Glomerular endothelial cell (primary cell): ENCODE results near the gene KCNG2. TPM values are rescaled to one million over a fixed set of nuclear protein-coding genes. Genes with fewer than 3 reads are reported as not detected.

Source experiments
- DNase-seq: peaks from one replicate; pipeline ENCODE4 v3.0.0-alpha.2; 2011; ENCODE audit warnings: low read depth, low spot score; ENCODE audit errors: extremely low read depth
- total RNA-seq: library from RNA; depleted of rRNA; stranded (reverse); fragments of >200 nt; gene quantifications from 2 replicates; pipeline ENCODE4 v1.2.3, GENCODE V29; 2015

Gene KCNG2
- total RNA-seq, 1 donor from 2014 or later = not detected

DNA sequence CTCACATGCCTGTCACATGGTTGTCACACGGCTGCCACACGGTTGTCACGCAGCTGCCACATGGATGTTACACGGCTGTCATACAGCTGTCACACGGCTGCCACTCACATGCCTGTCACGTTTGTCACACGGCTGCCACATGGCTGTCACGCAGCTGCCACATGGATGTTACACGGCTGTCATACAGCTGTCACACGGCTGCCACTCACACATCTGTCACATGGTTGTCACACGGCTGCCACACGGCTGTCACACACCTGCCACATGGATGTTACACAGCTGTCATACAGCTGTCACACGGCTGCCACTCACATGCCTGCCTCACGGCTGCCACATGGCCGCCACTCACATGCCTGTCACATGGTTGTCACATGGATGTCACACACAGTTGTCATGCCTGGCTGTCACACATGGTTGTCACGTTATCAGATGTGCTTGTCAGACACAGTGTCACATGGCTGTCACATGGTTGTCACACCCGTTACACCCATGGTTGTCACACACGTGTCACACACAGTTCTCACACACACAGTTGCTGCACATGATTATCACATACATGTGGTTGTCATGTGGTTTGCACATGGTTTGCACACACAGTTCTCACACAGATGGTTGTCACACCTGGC lies 19.4 kb downstream of the KCNG2 start:
- DNase-seq = no peak

DNA sequence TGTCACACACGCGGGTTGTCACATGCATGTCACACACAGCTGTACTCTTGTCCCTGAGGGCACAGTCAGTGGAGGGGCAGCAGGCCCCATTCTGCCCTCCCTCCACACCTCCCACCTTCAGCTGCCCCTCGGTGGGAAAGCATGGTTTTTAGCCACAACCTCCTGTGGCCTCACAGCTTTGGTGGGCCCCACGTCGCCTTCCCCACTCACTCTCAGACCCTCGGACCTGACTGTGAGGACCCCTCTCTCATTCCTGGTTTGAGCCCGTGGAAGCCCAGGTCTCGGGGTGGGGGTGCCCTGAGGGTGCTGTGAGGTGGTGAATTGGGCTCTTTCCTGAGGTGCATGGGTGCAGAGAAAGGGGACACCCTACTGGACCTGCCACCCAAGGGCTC lies 19.9 kb downstream of the KCNG2 start:
- no peak for DNase-seq

DNA sequence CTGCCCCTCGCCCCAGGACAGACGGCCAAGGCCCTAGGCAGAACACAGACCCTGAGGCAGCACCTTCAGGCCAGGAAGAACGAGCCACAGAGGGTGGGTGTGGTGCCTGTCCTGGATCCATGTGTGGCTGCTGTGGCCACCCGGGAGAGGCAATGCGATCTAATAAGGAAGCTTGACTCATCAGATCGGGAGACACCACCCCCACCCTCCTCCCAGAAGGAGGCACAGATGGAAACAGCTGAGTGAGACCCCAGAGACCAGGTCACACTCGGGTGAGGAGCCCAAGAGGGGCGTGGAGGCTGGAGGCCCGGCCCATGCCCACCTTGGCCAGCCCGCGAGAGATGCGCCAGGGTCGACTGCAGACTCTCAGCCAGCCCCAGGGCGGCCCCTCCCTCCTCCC lies 20.3 kb downstream of the KCNG2 start:
- DNase-seq = no peak

DNA sequence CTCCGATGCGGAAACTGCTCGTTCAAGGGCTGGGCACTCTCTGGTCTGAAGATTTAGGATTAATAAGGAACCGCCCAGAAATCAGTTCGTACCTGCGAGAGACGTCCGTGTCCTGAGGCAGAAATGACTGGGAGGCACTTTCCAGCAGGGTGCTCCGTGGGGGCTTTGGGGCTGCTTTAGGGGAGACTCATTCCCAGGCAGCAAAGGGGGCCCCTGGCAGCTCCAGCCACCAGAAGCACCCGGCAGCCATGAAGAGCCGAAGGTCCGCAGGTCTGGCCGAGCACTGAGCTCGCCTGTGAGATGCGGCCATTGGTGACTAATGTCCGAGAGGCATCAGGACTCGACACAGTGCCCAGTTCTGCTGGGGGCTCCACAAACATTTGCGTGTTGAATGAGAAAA lies 20.9 kb downstream of the KCNG2 start:
- DNase-seq = no peak

DNA sequence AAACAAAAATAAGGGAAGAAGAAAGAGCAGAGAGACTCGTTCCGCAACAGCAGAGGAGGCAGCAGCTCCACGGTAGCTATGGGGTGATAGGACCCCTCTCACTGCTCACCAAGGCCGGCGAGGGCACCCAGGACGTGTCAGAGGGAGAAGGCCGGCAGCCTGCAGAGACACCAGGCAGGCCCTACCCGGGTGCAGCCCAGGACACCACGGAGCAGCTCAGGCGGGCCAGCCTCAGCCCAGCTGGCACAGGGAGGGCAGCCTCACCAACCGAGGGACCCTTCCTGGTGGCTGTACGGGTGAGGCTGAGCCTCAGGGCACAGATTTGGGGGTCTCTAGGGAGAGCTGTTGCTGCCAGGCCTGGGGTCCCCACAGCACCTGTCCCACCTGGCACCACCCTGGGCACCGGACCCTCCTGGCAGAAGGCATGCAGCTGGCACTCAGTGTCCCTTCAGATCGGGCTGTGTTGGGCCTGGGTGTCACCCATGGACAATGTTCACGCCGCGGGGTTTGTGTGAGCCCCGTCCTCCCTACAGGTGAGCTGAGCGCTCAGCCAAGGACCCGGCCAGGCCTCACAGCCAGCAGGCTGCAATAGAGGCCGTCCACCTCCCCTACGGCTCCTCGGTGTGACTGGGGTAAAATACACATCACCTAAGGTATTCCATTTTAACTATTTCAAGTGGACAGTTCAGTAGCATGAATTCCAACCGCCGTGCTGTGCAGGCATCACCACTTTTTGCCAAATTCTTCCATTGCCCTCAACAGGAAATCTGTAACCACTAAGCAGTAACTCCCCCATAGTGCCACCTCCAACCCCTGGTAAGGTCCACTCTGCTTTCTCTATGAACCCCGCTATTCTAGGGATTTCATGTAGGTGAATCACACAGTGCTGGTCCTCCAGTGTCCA lies 21.6 kb downstream of the KCNG2 start:
- no peak for DNase-seq

DNA sequence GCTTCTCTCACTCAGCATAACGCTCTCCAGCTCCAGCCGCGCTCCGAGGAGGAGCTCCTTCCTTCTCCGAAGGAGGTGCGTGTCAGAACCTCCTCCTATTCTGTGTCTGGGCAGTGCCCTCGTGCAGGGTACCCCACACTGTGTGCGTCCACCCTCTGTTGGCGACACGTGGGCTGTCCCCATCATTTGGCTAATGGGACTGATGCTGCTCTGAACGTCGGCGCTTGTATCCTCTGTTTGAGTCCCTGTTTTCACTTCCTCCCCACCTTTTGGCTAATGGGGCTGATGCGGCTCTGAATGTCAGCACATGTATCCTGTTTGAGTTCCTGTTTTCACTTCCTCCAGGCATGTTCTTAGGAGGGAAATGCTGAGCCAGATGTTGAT lies 22.2 kb downstream of the KCNG2 start:
- DNase-seq = no peak

DNA sequence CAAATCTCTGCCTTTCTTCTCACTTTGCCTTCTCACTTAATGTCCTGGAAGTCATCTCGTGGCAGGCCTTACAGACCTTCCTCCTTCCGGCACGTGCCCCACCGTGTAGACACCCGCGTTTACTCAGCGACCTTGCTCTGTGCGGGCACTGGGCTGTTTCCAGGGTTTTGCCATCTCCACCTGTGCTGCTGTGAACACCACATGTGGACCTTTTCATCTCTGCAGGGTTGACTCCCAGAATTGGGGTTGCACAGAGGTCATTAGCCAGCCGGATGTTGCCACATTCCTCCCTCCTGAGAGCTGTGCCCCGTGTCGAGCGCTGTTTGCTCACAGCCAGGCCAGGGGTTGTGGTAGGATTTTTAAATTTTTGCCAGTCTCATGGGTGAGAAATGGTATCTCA lies 25.4 kb downstream of the KCNG2 start:
- DNase-seq = no peak

DNA sequence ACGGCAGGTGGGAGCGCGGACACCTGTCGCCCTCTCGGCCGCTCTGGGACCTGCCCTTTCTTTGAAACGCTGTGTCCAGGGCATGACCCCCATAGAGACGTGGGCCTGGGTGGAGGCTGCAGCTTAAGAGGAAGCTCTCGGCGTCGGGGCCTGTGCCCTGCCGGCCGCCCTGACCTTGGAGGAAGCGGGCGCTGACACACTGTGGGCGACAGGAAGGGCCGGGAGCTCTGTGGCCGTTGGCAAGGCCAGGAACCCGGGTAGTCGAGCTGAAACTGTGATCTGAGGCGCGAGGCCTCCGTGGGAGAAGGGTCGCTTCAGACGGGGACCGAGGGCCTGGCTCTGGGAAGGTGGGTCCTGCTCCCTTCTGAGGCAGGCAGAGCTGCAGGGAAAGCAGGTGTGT lies 28.2 kb downstream of the KCNG2 start:
- no peak for DNase-seq

DNA sequence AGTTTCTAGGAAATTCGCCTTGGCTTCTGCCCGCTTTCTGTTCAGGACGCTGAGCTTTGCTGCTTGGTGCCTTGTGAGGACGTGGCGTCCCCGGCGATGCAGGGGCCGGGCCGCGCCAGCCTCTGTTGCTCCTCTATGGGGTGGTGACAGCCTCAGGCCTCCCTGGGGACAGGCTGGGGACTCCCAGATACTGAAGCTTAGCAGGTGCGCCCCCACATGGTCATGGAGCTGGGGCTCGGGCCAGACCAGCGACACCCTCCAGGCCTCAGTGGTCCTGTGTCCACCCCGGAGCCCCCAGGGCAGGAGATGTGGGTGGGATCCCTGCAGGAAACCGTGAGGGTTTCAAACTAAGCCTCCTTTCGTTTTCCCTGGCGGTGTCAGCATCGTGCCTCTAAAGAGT lies 29.2 kb downstream of the KCNG2 start:
- no peak for DNase-seq

DNA sequence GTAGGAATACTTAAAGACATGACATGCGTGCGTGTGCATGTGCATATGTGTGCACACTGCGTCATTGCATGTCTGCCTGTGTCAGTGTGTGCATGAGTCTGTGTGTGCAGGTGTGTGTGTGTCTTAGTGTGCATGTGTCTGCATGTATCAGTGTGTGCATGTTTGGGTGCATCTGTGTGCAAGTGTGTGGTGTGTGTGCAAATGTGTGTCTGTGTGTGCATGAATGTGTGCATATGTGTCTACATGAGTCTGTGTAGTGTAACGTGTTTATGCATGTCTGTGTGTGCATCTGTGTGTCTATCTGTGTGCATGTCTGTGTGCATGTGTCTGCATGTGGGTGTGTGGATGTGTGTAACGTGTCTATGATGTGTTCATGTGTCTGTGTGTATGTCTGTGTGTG lies 30.5 kb downstream of the KCNG2 start:
- DNase-seq = no peak

DNA sequence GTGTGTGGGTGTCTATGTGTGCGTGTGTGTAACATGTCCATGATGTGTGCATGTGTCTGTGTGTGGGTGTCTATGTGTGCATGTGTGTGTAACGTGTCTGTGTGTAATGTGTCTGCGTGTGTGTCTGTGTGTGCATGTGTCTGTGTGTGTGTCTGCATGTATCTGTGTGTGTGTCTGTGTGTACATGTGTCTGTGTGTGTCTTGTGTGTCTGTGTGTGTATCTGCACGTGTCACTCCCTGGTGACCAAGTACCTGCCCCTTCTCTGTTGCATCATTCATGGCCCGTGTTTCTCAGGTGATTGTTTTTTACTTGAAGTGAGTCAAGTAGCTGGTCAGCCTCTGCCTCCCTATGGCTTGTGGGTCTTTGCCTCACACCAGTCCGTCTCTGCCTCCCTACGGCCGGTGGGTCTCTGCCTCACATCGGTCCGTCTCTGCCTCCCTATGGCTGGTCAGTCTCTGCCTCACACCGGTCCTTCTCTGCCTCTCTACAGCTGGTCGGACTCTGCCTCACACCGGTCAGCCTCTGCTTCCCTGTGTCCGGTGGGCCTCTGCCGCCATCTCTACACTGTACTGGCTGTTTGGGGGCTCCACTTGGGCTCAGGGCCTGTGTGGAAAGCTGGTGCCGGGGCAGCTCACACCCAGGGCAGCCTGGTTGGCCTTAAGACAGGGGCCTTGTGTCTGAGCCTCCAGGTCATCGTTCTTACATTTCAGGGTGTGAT lies 31.6 kb downstream of the KCNG2 start:
- DNase-seq = no peak

DNA sequence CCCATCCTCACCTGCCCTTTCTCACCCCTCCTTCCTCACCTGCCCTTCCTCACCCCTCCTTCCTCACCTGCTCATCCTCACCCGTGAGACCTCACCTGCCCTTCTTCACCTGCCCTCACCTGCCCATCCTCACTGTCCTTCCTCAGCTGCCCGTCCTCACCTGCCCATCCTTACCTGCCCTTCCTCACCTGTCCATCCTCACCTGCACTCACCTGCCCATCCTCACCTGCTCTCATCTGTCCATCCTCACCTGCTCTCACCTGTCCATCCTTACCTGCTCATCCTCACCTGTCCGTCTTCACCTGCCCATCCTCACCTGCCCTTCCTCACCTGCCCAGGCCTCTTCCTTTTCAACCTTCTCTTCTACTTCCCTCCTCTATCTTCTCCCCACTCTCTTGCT lies 34.4 kb downstream of the KCNG2 start:
- DNase-seq = no peak

DNA sequence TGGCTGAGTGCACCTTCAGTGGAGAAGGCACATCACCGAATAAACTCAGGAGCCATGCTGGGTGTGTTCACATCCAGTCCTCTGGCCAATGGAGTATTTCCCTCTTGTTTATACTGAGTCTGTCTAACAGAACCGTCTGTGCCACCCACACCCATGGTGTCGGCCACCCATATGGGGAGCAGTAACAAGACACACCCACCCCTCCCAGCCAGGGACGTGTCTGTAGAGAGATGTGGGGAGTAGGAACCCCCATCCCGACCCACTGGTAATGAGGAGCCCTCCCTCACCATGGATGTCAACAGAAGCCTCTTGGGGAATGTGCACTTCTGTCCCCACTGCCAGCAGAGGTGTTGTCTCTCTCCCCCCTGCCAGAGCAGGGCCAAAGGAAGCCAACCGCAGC lies 37.1 kb downstream of the KCNG2 start:
- DNase-seq = no peak

DNA sequence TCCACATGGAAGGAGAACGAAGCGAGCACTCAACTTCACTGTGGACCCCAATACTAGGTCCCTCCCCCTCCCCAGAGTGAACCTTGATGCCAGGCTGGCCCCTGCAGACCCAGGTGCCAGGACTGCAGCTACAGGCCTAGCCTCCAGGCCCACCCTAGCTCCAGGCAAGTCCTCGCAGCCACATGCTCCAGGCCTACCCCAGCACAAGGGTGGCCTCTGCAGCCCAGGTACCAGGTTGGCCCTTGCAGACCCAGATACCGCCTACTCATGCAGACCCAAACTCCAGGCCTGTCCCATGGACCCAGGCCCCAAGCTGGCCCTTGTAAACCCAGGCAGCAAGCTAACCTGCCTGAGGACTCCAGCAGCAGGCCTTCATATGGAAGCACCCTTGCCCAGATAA lies 44.2 kb downstream of the KCNG2 start:
- no peak for DNase-seq

DNA sequence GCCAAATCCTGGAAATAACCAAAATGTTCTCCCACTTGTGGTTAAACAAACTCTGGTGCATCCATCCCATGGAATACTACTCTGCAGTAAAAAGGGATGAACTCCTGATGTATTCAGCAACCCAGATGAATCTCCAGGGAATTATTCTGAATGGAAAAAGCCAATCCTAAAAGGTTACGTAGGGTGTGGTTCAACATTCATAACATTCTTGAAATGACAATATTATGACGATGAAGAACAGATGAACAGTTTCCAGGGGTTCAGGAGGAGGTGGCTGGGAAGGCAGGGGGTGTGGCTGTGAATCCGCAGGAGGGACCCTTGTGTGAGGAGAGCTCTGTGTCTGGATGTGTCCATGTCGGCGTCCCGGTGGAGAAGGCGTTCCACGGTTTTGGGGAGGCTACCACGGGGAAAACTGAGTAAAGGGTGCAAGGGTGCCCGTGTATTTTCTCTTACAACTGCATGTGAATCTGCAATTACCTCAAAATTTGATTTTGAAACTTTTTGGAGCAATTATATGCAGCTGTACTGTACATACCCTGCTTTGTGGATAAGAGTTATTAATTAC lies 47.3 kb downstream of the KCNG2 start:
- no peak for DNase-seq

DNA sequence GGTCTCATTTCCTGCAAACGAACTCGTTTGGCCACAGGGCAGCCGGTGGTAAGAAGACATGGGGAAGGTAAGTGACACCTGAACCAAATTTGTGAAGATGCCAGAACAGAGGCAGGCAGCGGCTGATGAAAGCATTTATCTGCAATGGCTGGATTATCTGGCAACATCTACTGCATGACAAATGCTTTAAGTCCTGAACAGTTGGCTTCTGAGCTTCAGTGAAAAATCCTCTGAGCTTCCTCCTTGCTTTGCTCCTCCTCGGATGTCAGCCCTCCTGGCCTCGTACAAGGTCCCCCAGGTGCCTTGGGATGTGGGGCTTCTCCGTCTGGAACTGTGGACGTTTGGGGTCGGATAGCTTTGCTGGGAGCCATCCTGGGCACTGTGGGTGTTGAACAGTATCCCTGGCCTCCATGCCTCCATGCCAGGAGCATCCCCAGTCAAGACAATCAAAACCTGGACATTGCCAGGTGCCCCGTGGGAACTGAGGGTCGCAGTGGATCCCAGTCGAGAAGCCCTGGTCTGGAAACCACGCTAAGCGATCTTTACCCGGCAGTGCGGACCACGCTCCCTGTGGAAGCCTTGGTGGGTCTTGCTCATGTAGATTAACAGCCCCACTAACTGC lies 49.3 kb downstream of the KCNG2 start:
- DNase-seq = no peak

DNA sequence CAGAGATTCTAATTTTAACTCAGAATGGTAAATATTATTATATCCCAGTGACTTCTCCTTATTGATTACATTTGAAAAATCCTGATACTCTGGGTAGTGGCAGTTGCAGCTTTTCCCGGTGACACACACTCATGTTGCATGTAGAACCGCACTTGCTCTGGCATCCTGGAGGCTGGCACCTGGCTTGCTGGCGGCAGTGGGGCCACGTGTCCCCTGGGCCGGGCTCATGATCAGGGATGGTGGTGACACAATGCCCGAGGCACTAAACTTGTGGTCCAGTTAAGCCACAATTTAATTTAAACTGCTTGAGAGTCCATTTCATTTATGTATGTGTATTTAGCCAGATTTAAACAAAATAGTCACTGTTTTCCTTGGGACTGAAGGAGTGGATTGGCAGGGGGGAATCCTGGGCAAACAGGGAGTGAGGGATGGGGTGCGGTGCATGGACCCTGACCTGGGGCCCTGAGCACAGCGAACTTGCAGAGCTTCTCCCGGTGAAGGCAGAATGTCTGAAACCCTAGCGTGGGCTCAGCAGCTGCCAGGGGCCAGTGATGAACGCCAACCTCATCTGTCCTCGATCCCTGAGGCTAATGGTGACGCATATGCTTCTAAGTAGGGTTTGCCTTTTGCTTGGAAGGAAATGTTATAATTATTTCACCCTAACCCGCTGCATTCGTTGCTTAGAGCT lies 50.0 kb downstream of the KCNG2 start:
- no peak for DNase-seq

DNA sequence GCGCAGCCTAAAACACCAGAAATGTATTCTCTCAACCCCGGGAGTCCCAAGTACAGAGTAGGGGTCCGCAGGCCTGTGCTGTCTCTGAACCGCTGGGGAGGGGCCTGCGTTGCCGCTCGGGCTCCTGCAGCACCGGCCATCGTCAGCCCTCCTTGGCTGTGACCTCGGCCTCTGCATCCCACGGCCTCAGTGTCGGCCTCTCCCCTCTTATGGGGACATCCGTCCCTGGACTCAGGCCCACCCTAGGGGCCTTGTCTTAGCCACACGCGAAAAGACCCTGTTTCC lies 50.5 kb downstream of the KCNG2 start:
- no peak for DNase-seq

DNA sequence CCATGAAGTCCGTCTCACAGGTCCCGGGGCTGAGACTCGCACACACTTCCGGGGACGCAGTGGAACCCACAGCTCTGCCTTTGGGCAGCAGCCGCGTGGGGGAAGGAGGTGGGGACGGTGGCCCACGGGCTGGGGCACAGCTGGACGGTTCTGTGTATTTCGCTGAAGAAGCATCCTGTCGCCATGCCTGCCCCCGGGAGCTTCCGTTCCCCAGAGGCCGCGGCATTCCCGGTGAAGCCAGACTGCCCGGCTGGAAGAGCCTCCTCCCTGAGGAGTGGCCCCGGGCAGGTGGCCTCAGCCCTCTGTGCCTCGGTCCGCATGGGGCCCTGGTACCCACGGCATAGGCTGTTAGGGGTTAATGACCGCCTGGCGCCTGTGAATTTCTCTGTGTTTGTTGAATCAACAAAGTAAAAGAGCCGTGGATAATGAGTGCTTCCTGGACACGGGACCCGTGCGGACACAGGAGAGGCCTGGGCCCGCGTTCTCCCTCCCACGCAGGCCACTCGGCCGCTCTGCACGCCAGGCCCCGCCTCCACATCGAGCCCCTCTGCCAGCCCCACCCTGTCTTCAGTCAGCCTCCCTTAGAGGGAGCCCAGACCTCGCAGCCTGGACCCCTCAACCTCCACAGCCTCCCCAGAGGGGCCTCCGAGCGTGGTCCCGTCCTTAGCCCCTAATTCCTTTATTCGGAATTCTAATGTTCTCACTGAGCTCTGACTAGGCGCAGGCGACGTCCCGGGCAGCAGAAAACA lies 51.0 kb downstream of the KCNG2 start:
- no peak for DNase-seq
